HG02623 (cell line): ENCODE measurements around the gene DEPDC1B.
"Not testable (repeated sequence)": the region's sequence is repeated elsewhere in the genome, so short reads cannot be mapped to it uniquely, and the experiment has no call there.

Source experiments
- ATAC-seq: cut with Tn5 transposase; IDR thresholded peaks from one replicate; pipeline ENCODE4 v1.9.1; 2021; ENCODE audit warnings: moderate library complexity; ENCODE audit not compliant: unreplicated experiment

Gene DEPDC1B

DNA sequence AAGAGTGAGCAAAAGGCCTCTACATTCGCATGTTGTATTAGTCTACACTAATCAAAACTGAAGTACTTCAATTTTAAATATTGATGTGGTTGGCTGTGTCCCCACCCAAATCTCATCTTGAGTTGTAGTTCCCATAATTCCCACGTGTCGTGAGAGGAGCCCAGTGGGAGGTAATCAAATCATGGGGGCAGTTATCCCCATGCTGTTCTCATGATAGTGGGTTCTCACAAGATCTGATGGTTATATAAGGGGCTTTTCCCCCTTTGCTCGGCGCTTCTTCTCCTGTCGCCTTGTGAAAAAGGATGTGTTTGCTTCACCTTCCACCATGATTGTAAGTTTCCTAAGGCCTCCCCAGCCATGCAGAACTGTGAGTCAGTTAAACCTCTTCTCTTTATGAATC, 112.7 kb downstream of the DEPDC1B start:
- not testable (repeated sequence) for ATAC-seq

DNA sequence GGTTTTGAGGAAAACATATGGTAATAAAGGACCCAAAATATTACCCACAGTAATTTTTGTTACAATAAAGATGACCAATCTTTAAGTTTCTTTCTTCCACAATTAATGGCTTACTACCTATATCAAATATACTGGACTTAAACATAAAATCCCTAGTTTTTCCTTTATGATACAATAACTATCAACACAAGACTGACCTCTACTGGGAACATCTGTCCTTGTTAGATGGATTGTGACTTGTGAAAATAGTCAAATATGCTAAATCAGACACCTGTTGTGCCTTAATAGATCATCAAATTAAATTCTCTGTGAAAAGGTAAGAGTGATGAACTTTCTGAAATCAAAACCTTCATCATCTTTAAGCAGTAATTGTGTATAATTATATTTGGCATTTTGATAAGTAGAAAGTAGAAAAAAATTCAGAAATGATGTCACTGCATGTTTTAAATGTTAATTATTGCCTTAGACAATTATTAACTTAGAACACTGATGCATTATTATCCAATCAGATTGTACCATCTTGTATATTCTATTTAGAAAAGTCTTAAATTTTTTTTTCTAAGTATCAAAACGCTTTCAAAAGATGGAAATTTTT, 113.6 kb downstream of the DEPDC1B start:
- ATAC-seq = no peak

DNA sequence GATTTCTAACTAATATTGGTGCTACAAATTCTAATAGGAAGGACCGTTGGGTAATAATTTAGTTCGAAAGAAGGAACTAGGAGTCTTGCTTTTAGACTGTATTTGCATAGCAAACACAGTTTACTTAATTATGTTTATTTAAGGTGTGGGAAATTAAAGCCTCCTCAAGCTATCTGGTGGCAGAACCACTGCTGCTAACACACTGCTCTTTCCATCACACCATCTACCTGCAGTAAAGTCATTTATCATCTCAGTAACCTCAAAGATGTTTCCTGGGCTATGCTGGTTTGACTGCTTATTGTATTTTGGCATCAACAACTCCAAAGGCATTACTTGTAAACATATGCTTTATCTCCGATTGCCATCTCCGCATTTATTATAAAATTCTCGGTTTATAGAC, 114.3 kb downstream of the DEPDC1B start:
- ATAC-seq = no peak

DNA sequence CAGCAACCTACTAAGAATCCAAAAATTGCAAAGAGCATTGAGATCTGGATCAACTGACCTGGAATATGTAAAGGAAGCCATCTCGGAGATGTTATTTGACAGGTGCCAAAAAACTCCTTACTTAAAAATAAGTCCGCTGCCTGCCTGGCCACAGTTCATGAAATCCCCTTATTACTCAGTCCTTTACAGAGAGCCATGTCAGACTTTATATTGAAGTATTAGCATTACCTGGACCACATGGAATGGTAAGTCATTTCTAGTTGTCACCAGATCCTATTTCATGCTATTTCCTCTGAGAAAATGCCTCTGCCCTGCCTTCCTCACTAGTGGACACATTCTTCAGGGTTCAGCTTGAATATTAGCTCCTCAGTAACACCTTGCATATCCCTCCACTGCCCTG, 115.7 kb downstream of the DEPDC1B start:
- no peak for ATAC-seq

DNA sequence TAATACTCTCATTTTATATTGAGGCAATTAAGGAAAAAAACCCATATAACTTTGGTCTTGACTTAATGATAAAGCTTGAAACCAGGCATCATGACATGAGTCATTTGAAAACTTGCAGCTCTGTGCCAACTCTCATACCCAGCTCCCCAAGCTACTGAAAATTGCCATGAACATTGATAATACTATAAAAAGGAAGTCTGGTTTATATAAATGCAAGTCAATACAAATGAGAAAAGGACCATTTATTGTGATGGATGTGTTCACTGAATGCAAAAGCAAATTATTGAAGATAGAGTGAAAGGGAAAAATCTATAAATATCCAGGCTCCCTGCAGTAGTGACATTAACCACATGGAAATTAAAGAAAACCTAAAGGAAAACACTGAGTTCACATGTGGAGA, 116.3 kb downstream of the DEPDC1B start:
- no peak for ATAC-seq

DNA sequence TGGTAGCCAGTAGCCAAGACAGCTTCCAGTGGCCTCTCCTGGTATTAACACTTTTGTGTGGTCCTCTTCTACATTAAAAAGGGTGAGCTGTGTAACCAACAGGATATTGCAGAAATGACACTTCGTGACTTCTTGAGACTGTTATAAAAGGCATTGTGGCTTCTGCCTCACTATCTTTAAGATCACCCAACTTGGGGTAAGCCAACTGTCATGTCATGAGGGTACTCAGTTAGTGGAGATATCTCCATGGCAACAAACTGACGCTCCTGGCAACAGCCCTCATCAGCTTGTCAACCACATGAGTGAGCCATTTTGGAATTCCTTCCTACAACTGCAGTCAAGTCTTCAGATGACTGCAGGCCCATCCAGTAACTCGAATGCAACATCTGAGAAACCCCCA, 121.7 kb downstream of the DEPDC1B start:
- no peak for ATAC-seq

DNA sequence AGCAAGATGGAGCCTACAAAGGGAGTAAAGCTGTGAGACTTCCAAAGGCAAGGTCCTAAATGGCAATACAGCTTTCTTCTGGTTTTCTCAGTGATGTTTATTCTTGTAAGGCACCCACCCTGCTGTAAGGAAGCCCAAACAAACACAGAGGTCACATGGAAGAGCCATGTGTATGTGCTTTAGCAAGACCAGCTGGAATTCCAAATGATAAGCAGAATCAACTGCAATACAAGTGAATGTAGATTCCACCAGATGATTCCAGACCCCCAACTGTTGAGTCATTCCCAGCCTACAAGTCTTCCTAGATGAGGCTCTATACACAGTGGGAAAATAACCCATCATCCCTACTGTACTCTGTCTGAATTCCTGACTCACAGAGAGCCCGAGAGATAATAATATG, 122.8 kb downstream of the DEPDC1B start:
- no peak for ATAC-seq

DNA sequence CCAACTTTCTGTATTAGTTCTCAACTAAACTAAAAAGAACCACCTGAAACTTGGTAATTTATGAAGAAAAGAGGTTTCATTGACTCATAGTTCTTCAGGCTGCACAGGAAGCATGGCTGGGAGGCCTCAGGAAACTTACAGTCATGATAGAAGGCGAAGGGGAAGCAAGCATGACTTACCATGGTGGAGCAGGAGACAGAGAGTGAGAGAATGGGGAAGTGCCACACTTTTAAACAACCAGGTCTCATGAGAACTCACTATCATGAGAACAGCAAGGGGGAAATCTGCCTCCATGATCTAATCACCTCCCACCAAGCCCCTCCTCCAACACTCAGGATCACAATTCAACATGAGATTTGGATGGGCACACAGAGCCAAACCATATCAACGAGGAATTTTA, 123.5 kb downstream of the DEPDC1B start:
- no peak for ATAC-seq

DNA sequence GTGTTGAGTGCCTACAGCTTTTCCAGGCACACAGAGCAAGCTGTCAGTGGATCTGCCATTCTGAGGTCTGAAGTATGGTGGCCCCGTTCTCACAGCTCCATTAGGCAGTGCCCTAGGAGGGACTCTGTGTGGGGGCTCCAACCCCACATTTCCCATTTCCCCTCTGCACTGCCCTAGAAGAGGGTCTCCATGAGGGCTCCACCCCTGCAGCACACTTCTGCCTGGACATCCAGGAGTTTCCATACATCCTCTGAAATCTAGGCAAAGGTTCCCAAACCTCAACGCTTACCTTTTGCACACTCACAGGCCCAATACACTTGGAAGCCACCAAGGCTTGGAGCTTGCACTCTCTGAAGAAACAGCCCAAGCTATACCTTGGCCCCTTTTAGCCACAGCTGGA, 131.3 kb downstream of the DEPDC1B start:
- ATAC-seq = no peak

DNA sequence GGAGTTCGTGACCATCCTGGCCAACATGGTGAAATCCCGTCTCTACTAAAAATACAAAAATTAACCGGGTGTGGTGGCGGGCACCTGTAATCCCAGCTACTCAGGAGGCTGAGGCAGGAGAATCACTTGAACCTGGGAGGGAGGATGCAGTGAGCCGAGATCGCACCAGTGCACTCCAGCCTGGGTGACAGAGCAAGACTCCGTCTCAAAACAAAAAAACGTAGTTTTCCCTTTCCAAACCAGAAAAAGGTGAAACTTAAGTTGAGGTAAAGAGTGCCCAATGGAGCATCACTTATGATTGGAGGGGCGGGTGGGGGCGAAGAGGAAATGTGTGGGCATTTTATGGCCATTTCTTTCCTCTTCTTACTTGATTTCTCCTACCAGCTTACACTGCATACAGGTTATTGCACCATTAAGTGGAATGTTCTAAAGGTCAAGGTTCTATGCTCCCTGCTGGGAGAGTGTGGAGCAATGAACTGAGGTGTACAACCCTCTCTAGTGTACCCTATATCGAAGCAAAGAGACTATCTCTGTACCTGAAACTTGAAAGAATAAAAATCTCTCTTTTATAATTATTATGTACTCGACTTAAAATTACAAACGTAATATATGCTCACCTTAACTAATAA, 136.2 kb downstream of the DEPDC1B start:
- no peak for ATAC-seq

DNA sequence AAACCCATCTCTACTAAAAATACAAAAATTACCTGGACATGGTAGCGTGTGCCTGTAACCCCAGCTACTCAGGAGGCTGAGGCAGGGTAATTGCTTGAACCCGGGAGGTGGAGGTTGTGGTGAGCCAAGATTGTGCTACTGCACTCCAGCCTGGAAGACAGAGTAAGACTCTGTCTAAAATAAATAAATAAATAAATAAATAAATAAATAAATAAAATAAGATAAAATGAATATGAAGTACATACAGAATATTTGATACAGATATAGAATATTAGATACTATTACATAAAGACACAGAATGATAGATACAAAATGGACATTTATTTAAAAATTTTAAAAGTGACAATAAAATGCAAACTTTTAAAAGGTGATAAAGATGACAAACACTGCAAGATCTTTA, 146.7 kb downstream of the DEPDC1B start:
- ATAC-seq = not testable (repeated sequence)

DNA sequence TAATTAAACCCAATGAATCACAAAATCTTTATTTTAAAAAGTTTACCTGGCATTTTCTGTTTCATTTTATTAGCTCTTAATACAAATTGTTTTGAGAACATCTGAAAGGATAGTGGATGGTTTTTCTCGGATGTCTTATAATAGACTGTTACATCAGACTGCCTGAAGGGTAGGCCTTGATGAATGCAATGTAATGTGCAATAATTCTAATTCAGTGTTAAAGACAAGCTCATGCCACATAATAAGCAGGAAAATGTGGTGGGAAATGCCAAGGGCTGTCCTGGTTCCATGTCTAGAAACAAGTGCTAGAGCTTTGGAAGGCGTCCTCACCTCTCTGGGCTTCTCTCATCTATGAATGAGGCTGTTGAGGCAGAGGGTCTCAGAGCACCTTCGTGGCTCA, 148.1 kb downstream of the DEPDC1B start:
- ATAC-seq = no peak

DNA sequence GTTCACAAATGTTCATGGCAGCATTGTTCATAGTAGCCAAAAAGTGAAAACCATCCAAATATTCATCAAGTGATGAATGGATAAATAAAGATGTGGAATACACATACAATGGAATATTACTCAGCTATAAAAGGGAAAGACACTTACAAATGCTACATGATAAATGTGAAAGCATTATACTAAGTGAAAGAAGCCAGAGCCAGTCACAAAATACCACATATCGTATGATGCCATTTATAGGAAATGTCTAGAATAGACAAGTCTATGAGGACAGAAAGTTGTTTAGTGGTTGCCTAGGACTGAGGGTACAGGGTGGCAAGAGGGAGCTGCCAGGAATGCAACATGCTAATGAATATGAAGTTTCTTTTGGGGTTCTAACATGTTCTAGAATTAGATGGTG, 148.7 kb downstream of the DEPDC1B start:
- ATAC-seq = no peak

DNA sequence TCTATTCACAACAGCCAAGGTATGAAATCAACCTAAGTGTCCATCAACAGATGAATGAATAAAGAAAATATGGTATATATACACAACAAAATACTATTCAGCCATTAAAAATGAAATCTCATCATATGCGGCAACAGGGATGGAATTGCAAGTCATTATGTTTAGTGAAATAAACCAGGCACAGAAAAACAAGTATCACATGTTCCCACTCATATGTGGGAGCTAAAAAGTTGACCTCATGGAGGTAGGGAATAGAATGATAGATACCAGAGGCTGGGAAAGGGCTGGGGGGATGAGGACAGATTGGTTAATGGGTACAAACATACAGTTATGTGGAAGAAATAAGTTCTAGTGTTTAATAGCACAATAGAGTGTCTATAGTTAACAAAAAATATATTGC, 149.7 kb downstream of the DEPDC1B start:
- no peak for ATAC-seq

DNA sequence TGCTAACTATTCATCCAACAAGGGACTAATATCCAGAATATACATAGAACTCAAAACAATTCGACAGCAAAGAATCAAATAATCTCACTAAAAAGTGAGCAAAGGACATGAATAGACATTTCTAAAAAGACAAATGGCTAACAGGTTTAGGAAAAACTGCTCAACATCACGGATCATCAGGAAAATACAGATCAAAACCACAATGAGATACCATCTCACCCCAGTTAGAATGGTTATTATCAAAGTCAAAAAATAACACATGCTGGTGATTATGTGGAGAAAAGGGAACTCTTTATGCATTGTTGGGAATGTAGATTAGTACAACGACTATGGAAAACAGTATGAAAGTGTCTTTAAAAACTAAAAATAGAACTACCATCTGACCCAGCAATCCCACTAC, 150.1 kb downstream of the DEPDC1B start:
- no peak for ATAC-seq
